Adrenal gland (tissue), 5 donors: Measurements from ENCODE around the gene KRT81.

ENCODE experiments used
- CTCF ChIP-seq, 6 experiments: fragments of 450-650 bp in 4 of 6; fragments of 200-600 bp in 2 of 6; sonication (generic) in 1 of 6; IDR thresholded peaks; 1 replicate in 5 of 6; 2 replicates in 1 of 6; pipeline versions ENCODE4 v1.5.1 to v1.8.0; 2016 to 2021; ENCODE audit warnings: antibody characterized with exemption in 6 of 6, mild to moderate bottlenecking in 2 of 6, moderate library complexity in 1 of 6
- POLR2A ChIP-seq, 2 donors: fragments of 450-650 bp; IDR thresholded peaks; one replicate each; pipeline ENCODE4 v1.6.1; 2017; ENCODE audit warnings: antibody characterized with exemption in 2 of 2, mild to moderate bottlenecking in 2 of 2, moderate library complexity in 1 of 2
- donor health status: DM: no; HTN: no; CAD: no.

GRCh38 chr12:52275686-52276085 is 15.6 kb downstream of the KRT81 start:
- no peak for TF ChIP-seq CTCF (IDR thresholded peaks at IDR 0.05)
- TF ChIP-seq POLR2A (IDR thresholded peaks at IDR 0.05), result no peak
